ENCODE measurements around the gene TCF3. TPM values are rescaled to one million over a fixed set of nuclear protein-coding genes. Genes with fewer than 3 reads are reported as not detected.

Gene TCF3
- total and polyA plus RNA-seq, 2 of the 8 experiments (the other 6 are each of a cell fraction or from before 2014, with no cell fraction given), result 241 to 348 TPM

- H3K56ac ChIP-seq (replicated peaks; ENCODE audit: insufficient read length, low read depth, low read length), result no peak overlapping the region
- peaks cover 27 to 57% (median 51%) of the 10 kb centered on the region in 4 experiments for H3K27me3 ChIP-seq (replicated peaks in 1 of 4; ENCODE audit: control insufficient read depth in 3 of 4, extremely low read depth in 1 of 4, insufficient read depth in 3 of 4, low read length in 3 of 4)
- DNase-seq (ENCODE audit: low read depth in 1 of 2, low spot score in 2 of 2), result no peak
- H3K79me1 ChIP-seq (ENCODE audit: low read depth, low read length), result no peaks in the 10 kb centered on the region
- H3K23ac ChIP-seq (ENCODE audit: insufficient read length), result no peak overlapping the region
- peak overlapping the region; percentile 40; the same call in 1 of the 2 replicates for H2BK15ac ChIP-seq (ENCODE audit: low read length)
- H3K4me1 ChIP-seq (replicated peaks in 1 of 4; ENCODE audit: control insufficient read depth in 3 of 4, insufficient read depth in 4 of 4, low read length in 3 of 4), result peaks cover 0 to 16% (median 8%) of the 10 kb centered on the region in 4 experiments; a peak in 6 of 7 replicates
- peak overlapping the region in 2 of 4 experiments; percentile 17 to 58; a peak in 5 of 8 replicates for H3K4me3 ChIP-seq (ENCODE audit: extremely low read depth in 1 of 4, insufficient read depth in 2 of 4, low read depth in 3 of 4, low read length in 4 of 4)
- H3K27ac ChIP-seq (ENCODE audit: low read depth, low read length), result no peak overlapping the region
- peaks cover 0 to 3% of the 10 kb centered on the region in 2 experiments for H4K20me1 ChIP-seq (replicated peaks in 1 of 2; ENCODE audit: control insufficient read depth in 1 of 2, insufficient read depth in 2 of 2, low read length in 2 of 2)
- H2BK20ac ChIP-seq (ENCODE audit: low read length), result peak overlapping the region; percentile 32; the same call in 1 of the 2 replicates
- no peak overlapping the region for H2AK5ac ChIP-seq (ENCODE audit: low read depth, low read length)
- peaks cover 14% of the 10 kb centered on the region for H3K23me2 ChIP-seq (ENCODE audit: low read depth, low read length)
- H3K9ac ChIP-seq (replicated peaks in 1 of 4; ENCODE audit: extremely low read depth in 1 of 4, low read depth in 3 of 4, low read length in 3 of 4), result no peak overlapping the region
- no peak overlapping the region for H2BK5ac ChIP-seq (ENCODE audit: low read depth, low read length)
- H4K8ac ChIP-seq (ENCODE audit: extremely low read depth, insufficient read depth, low read length), result no peak overlapping the region; the same call in 1 of the 2 replicates
- ChIA-PET CTCF (ENCODE audit: partially characterized antibody) (interaction anchor here (1.5 kb wide), 1 partner anchor 114 kb away, joined by 6 read pairs; no protein-coding TSS in a partner anchor), POLR2A (ENCODE audit: partially characterized antibody) (interaction anchor here (1.1 kb wide), 1 partner anchor 77 kb away, joined by 3 read pairs; no protein-coding TSS in a partner anchor)
- H3K14ac ChIP-seq (ENCODE audit: insufficient read length), result no peak overlapping the region
- no peak for FAIRE-seq
- H3K4ac ChIP-seq (replicated peaks; ENCODE audit: insufficient read length, low read depth, low read length), result peak overlapping the region; percentile 54
- no peaks in the 10 kb centered on the region for H3K9me3 ChIP-seq (ENCODE audit: insufficient read depth in 2 of 2, low read depth in 1 of 2, low read length in 1 of 2)
- no peaks in the 10 kb centered on the region for H3K79me2 ChIP-seq (ENCODE audit: control insufficient read depth in 1 of 2, insufficient read depth in 2 of 2, low read length in 2 of 2)
- H2AFZ ChIP-seq (ENCODE audit: low read length), result no peak overlapping the region
- H4K5ac ChIP-seq (ENCODE audit: insufficient read length, low read depth, low read length), result no peak overlapping the region
- H3K18ac ChIP-seq (ENCODE audit: extremely low read depth, low read length), result no peak overlapping the region; the same call in 1 of the 2 replicates
- no peak overlapping the region for H2BK120ac ChIP-seq (replicated peaks; ENCODE audit: low read depth, low read length)
- no peak overlapping the region for H4K91ac ChIP-seq (replicated peaks; ENCODE audit: insufficient read length, low read length)
- H3K4me2 ChIP-seq (ENCODE audit: insufficient read depth in 1 of 2, low read depth in 2 of 2, low read length in 2 of 2), result peak overlapping the region; percentile 65 to 81
- 51% methylated on average over 2 of the region's 2 CpGs; no CpG with 5 or more reads in 1 of the 2 experiments for WGBS, 2 experiments (ENCODE audit: extremely low coverage in 1 of 2, insufficient coverage in 1 of 2, insufficient read length in 1 of 2, insufficient replicate concordance in 2 of 2, low coverage in 1 of 2, low lambda C conversion rate in 2 of 2, missing lambda C conversion rate in 1 of 2)
- H2BK12ac ChIP-seq (ENCODE audit: low read depth, low read length), result peak overlapping the region; percentile 80; the same call in 1 of the 2 replicates
- H3K36me3 ChIP-seq (ENCODE audit: control insufficient read depth in 2 of 4, insufficient read depth in 4 of 4, low read length in 3 of 4), result no peaks in the 10 kb centered on the region
- TF ChIP-seq CREB1 (IDR thresholded peaks at IDR 0.05) (no peak), TBP (IDR thresholded peaks at IDR 0.05; ENCODE audit: low read depth, low read length) (no peak), JUN (IDR thresholded peaks at IDR 0.05; ENCODE audit: low read depth, low read length) (no peak), EGR1 (IDR thresholded peaks at IDR 0.05; ENCODE audit: borderline replicate concordance, low read depth, low read length) (no peak), TAF1 (IDR thresholded peaks at IDR 0.05; ENCODE audit: low read depth, low read length) (no peak), SUZ12 (IDR thresholded peaks at IDR 0.05; ENCODE audit: low read length) (no peak), SP4 (IDR thresholded peaks at IDR 0.05; ENCODE audit: low read length) (no peak), POLR2AphosphoS5 (IDR thresholded peaks at IDR 0.05; ENCODE audit: low read depth, low read length) (no peak), HDAC6 (IDR thresholded peaks at IDR 0.05; ENCODE audit: low read depth, low read length) (no peak)
These were observed 15.7 kb upstream of the TCF3 start for GRCh38 chr19:1668048-1668485.

Measured in H1 (cell line).